CD4-positive, alpha-beta T cell treated with Interleukin-21 for 1 hour (primary cell): ENCODE data around the gene CFAP61.

ENCODE experiments used
- DNase-seq: peaks from one replicate; pipeline ENCODE4 v3.0.0-alpha.2; 2020

The CFAP61 gene

GRCh38 chr20:20184149-20184548, 131.8 kb downstream of the CFAP61 start:
- DNase-seq: no peak

- no peak for DNase-seq
Observed at GRCh38 chr20:20184706-20185105, 132.4 kb downstream of the CFAP61 start.

GRCh38 chr20:20188647-20189046, 136.3 kb downstream of the CFAP61 start:
- no peak for DNase-seq

DNA sequence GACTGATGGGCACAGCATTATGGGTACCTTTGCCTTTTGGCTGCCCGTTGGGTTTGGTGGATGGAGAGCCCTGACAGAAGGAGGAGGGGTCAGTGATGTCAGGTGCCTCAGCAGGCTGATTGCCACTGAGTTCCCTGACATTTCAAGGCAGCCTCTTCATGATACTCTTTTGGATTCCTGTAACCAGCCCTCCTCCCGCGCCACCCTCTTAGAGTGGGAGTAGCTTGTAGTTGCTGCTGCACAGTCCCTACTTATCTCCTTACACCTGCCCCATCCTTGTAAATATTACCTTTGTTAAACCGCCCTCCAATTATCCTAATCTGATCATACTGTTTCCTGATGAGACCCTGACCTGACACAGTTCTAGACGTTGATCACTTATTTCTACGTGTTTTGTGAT, 140.0 kb downstream of the CFAP61 start:
- no peak for DNase-seq

- DNase-seq: no peak
Observed at GRCh38 chr20:20195021-20195705, 142.8 kb downstream of the CFAP61 start.

DNA sequence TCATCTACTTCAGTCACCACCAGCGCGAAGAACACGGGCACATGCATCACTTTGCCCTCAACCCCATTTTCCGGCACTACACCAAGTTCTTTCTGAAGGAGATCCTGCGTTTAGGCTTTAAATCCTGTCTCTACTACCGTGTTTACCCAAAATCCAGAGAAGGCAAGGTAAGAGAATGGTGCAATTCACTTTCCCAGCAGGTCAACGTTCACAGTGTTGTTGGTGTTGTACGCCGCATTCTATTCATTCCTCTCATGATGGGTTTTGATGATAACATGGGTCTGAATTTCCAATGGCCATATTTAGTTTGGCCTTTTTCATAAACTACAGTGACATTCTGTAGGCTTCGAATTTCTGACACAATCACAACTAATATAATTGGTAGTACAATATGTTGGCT, 144.3 kb downstream of the CFAP61 start:
- DNase-seq: no peak

GRCh38 chr20:20198011-20198410, 145.7 kb downstream of the CFAP61 start:
- no peak for DNase-seq

GRCh38 chr20:20199361-20200160, 147.2 kb downstream of the CFAP61 start:
- no peak for DNase-seq

- DNase-seq: no peak
Observed at GRCh38 chr20:20201124-20201523, 148.8 kb downstream of the CFAP61 start.

GRCh38 chr20:20201639-20202038, 149.3 kb downstream of the CFAP61 start:
- DNase-seq: no peak

DNA sequence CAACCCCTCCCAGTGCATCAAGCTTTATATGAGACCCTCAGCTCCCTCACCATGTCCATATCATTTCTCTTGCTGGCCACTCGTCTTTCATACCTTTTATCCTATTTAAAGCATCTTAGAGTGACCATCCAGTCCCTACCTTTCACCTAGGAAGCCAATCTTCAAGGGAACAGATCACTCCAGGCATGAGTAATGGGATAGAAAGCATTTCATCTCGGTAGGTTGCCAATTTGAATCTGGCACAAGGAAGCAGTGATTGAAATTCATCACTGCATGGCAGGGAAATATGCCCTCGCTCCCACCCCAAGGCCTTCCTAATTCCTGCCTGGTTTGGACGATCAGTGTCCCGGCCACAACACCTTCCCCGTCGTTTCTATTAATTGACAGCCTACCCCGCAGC, 150.4 kb downstream of the CFAP61 start:
- no peak for DNase-seq

- no peak for DNase-seq
Observed at GRCh38 chr20:20203784-20204183, 151.5 kb downstream of the CFAP61 start.

GRCh38 chr20:20204256-20204655, 151.9 kb downstream of the CFAP61 start:
- no peak for DNase-seq

DNA sequence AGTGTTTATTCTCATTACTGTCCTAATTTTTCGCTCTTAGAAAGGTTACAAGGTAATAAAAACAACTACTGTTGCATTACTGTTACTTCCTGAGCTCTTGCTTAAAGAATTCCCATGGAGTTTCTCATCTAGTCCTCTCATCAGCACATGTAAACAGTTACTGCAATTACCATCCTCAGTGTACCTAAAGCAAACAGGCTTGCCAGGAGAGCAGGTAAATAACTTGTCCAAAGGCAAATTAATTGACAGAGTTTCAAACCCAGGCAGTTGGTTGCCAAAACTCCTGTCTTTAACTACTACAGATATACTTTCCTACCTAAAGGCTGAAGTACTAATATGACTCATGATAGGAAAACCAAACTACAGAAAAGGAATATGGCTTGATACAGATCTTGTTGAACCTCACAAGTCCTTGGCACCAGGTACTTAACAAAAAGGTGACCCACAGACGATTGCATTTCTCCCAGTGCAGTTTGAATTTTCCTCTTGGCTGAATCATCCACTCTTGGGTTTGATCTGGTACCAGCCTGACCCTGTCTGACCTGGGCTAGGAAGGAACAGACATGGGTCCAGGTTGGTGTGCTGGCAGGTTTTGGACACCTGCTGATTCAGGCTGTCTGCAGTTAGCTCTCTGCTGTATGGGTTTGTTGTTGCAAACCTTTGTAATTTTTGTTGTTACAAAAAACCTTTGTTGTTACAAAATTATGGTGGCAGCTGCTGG, 153.0 kb downstream of the CFAP61 start:
- no peak for DNase-seq

DNA sequence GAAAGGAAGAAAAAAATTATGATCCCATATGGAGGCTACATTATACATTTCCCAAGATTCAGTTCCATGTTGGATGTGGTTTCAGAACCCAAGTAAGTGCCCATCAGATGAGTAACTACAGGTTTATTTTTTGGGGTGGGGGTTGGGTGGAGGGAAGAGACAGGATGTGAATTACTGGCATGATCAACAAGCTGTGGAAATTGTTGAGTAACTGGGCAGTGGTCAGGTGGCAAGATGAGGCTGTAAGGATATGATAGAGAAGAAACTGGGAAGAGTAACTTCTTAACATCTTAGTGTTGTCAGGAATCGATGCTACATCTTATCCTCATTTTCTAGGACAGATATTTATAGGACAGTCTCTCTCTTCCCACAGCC, 153.5 kb downstream of the CFAP61 start:
- no peak for DNase-seq

DNA sequence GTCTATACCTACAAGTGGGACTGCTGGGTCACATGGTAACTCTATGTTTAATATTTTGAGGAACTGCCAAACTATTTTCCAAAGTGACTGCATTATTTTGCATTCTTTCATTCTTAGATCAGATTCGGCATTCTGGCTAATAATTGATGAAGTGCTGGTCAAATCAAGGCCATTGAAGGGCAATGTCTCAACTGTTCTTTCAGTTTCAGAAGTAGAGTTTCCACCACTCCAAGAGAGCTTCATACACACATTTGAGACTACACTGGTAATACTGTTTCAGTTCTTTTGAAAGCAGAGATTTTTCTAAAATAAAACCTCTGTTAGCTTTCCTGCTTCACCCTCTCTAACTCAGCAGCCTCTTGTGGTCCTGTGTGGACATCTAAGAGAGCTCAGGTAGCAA, 154.5 kb downstream of the CFAP61 start:
- DNase-seq: no peak

GRCh38 chr20:20207291-20207690, 155.0 kb downstream of the CFAP61 start:
- no peak for DNase-seq

- DNase-seq: peak; percentile 2
Observed at GRCh38 chr20:20207872-20208271, 155.5 kb downstream of the CFAP61 start.

GRCh38 chr20:20209684-20210083, 157.4 kb downstream of the CFAP61 start:
- no peak for DNase-seq

- DNase-seq: no peak
Observed at GRCh38 chr20:20210327-20210726, 158.0 kb downstream of the CFAP61 start.

DNA sequence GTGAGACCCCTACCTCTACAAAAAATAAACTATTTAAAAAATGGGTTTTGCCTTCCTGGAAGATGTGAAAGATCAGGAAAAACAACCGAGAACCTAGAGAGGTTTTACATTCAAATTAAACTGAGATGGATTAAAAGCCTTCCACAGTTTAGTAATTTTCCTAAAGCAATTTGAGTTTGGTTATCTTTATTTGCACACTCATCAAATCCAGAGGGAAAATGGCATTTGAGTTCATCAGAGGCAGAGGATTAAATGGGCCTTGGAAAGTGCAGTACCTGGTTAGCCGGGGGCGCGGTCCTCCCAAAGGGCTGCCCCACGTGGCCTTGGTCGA, 158.6 kb downstream of the CFAP61 start:
- DNase-seq: no peak

GRCh38 chr20:20211274-20211987, 159.1 kb downstream of the CFAP61 start:
- no peak for DNase-seq

- DNase-seq: no peak
Observed at GRCh38 chr20:20211988-20212518, 159.7 kb downstream of the CFAP61 start.
